ENCODE data around the gene SMARCAL1. TPM values are rescaled to one million over a fixed set of nuclear protein-coding genes. Genes with fewer than 3 reads are reported as not detected.

The SMARCAL1 gene
- total RNA-seq, 2 experiments from 2014 or later: 6.3 TPM

DNA sequence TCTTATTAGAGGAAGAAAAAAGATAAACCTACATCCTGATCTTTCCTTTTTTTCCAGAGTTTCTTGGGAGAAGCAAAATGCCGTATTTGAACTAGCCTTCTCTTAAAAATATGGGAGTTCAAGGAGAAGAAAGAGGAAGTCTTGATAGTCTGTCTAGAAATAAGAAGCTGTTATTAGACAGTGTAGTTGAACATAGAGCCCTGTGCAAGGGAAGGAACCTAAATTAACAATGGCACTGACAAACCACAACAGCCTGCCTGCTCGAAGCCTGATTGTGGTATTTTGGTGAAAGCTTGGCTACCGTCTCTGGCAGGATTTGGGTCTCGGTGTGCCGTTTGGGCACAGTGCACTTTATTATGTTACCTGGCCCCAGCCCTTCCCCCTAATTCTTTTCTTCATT, 17.1 kb downstream of the SMARCAL1 start:
- no peak overlapping the region for H3K4me3 ChIP-seq (ENCODE audit: low read length)
- CTCF ChIA-PET: no interaction called here
- peaks cover 82% of the 10 kb centered on the region for H3K36me3 ChIP-seq (ENCODE audit: insufficient read depth, low read length)
- no peak overlapping the region for H3K4me3 Mint-ChIP-seq
- DNase-seq: no peak
- no peak for ATAC-seq (ENCODE audit: poor library complexity)
- no peaks in the 10 kb centered on the region for H3K27me3 ChIP-seq (ENCODE audit: control insufficient read depth in 1 of 2, insufficient read depth in 2 of 2, low read length in 2 of 2)
- H3K4me1 ChIP-seq (ENCODE audit: insufficient read depth, low read length): no peaks in the 10 kb centered on the region
- TF ChIP-seq, protein P1, sequence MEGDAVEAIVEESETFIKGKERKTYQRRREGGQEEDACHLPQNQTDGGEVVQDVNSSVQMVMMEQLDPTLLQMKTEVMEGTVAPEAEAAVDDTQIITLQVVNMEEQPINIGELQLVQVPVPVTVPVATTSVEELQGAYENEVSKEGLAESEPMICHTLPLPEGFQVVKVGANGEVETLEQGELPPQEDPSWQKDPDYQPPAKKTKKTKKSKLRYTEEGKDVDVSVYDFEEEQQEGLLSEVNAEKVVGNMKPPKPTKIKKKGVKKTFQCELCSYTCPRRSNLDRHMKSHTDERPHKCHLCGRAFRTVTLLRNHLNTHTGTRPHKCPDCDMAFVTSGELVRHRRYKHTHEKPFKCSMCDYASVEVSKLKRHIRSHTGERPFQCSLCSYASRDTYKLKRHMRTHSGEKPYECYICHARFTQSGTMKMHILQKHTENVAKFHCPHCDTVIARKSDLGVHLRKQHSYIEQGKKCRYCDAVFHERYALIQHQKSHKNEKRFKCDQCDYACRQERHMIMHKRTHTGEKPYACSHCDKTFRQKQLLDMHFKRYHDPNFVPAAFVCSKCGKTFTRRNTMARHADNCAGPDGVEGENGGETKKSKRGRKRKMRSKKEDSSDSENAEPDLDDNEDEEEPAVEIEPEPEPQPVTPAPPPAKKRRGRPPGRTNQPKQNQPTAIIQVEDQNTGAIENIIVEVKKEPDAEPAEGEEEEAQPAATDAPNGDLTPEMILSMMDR (IDR thresholded peaks at IDR 0.05): no peak
- intact Hi-C loops (cut with DNase I, micrococcal nuclease): no loop called here
- no peaks in the 10 kb centered on the region for H3K9me3 Mint-ChIP-seq
- no peaks in the 10 kb centered on the region for H3K27me3 Mint-ChIP-seq
- H3K9me3 ChIP-seq (ENCODE audit: control insufficient read depth in 1 of 2, insufficient read depth in 1 of 2, low read length in 2 of 2): peaks cover 0 to 8% of the 10 kb centered on the region in 2 experiments
- peaks cover 99% of the 10 kb centered on the region for H3K36me3 Mint-ChIP-seq (ENCODE audit: low read depth)
- H3K27ac Mint-ChIP-seq: peak overlapping the region; percentile 36
- no peaks in the 10 kb centered on the region for H3K4me1 Mint-ChIP-seq (ENCODE audit: low read depth)
- POLR2A ChIA-PET: no interaction called here
- no peak overlapping the region for H3K27ac ChIP-seq (ENCODE audit: low read depth in 1 of 2, low read length in 2 of 2)

DNA sequence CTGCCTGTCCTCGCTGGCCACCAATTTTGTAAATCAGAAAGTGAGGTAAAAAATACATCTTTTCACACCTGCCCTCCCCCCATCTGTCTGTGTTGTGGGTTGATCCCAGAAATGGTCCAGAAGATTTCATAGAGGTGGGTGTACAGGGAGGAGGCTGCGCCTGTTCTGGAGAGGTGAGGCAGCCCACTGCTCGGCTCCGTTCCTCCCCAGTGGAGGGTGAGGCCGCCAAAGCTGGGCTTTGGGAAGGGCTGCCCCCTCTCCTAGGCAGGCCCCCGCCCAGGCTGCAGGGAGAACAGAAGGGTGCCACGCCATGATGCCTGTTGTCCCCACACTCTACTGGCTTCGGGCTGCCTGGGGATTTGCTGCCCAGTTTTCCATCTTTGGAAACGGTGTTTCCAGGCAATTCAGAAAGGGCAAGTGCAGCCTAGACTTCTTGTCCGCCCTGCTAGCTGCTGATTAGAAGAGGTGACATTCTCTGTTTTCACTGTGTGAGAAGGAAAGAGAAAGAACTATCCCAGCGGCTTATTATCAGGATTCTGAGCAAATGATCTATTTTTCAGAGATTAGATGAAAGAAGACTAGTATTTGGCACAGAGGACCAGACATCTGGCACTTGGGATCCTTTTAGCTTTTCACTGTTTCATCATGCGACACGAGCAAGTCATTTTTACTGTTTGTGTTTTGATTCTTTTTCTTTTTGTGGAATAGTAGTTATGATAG, 18.7 kb downstream of the SMARCAL1 start:
- TF ChIP-seq, protein P1 (IDR thresholded peaks at IDR 0.05): no peak
- no peak for DNase-seq
- H3K27ac Mint-ChIP-seq: no peak overlapping the region
- ATAC-seq (ENCODE audit: poor library complexity): no peak
- H3K27me3 Mint-ChIP-seq: no peaks in the 10 kb centered on the region
- CTCF ChIA-PET: no interaction called here
- Histone ChIP-seq H3K27me3 (ENCODE audit: control insufficient read depth in 1 of 2, insufficient read depth in 2 of 2, low read length in 2 of 2) (no peaks in the 10 kb centered on the region), H3K9me3 (ENCODE audit: control insufficient read depth in 1 of 2, insufficient read depth in 1 of 2, low read length in 2 of 2) (no peaks in the 10 kb centered on the region), H3K27ac (ENCODE audit: low read depth in 1 of 2, low read length in 2 of 2) (no peak overlapping the region), H3K36me3 (ENCODE audit: insufficient read depth, low read length) (peaks cover 76% of the 10 kb centered on the region), H3K4me1 (ENCODE audit: insufficient read depth, low read length) (no peaks in the 10 kb centered on the region), H3K4me3 (ENCODE audit: low read length) (no peak overlapping the region)
- H3K9me3 Mint-ChIP-seq: no peaks in the 10 kb centered on the region
- H3K4me3 Mint-ChIP-seq: no peak overlapping the region
- POLR2A ChIA-PET: no interaction called here
- intact Hi-C loops (cut with DNase I, micrococcal nuclease): no loop called here
- H3K36me3 Mint-ChIP-seq (ENCODE audit: low read depth): peaks cover 97% of the 10 kb centered on the region
- H3K4me1 Mint-ChIP-seq (ENCODE audit: low read depth): no peaks in the 10 kb centered on the region

DNA sequence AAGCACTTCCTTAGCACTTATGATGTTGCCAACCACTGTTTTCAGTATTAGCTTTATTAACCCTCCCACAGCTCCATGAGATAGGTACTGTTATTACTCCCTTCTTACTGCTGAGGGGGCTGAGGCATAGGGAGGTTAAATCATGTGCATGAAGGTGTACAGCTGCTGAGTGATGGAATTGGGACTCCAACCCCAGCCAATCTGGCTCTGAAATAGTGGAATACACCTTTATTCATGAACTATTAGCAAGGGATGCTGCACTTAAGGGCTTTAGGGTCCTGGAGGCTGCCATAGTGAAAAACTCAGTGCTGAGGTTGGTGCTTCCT, 19.2 kb downstream of the SMARCAL1 start:
- Mint-ChIP-seq H3K9me3 (no peaks in the 10 kb centered on the region), H3K4me1 (ENCODE audit: low read depth) (no peaks in the 10 kb centered on the region), H3K27me3 (no peaks in the 10 kb centered on the region), H3K4me3 (no peak overlapping the region), H3K27ac (no peak overlapping the region), H3K36me3 (ENCODE audit: low read depth) (peaks cover 97% of the 10 kb centered on the region)
- DNase-seq (no peak), ATAC-seq (ENCODE audit: poor library complexity) (no peak)
- Histone ChIP-seq H3K9me3 (ENCODE audit: control insufficient read depth in 1 of 2, insufficient read depth in 1 of 2, low read length in 2 of 2) (no peaks in the 10 kb centered on the region), H3K27ac (ENCODE audit: low read depth in 1 of 2, low read length in 2 of 2) (no peak overlapping the region), H3K36me3 (ENCODE audit: insufficient read depth, low read length) (peaks cover 80% of the 10 kb centered on the region), H3K4me3 (ENCODE audit: low read length) (no peak overlapping the region), H3K27me3 (ENCODE audit: control insufficient read depth in 1 of 2, insufficient read depth in 2 of 2, low read length in 2 of 2) (no peaks in the 10 kb centered on the region), H3K4me1 (ENCODE audit: insufficient read depth, low read length) (no peaks in the 10 kb centered on the region)
- ChIA-PET CTCF (no interaction called here), POLR2A (no interaction called here)
- TF ChIP-seq, protein P1 (IDR thresholded peaks at IDR 0.05): no peak
- intact Hi-C loops (cut with DNase I, micrococcal nuclease): no loop called here
